OCI-LY7 (cell line): ENCODE results near the gene NCAPD2. TPM values are rescaled to one million over a fixed set of nuclear protein-coding genes. Genes with fewer than 3 reads are reported as not detected.
A peak's percentile ranks its signal among the peaks of the same experiment; 100 is the strongest.

Source experiments
- BruUV-seq: library from RNA; stranded (reverse); fragments of 400-500 nt; replicated peaks from 2 replicates; lab custom pipeline; 2021; lab: Mats Ljungman, UMichigan
- CTCF ChIA-PET: fragments of 300-600 bp; sonication (Branson Sonifier 250); formaldehyde crosslinking; loops from one replicate; lab custom pipeline; 2022; ENCODE audit warnings: antibody characterized with exemption; ENCODE audit not compliant: unreplicated experiment; lab: Charles Lee
- POLR2A ChIA-PET: fragments of 300-600 bp; sonication (Branson Sonifier 250); formaldehyde crosslinking; loops from one replicate; lab custom pipeline; 2022; ENCODE audit warnings: antibody characterized with exemption; lab: Charles Lee
- DNase-seq: peaks from one replicate; pipeline ENCODE4 v3.0.0-alpha.2; 2015; ENCODE audit warnings: low spot score
- H2AFZ ChIP-seq: fragments of 200-600 bp; sonication (generic), shearing (Covaris generic); 2 replicates; pipeline ENCODE4 v1.6.1; 2014; ENCODE audit warnings: mild to moderate bottlenecking, antibody characterized with exemption, low read length, moderate library complexity
- H3K27ac ChIP-seq: fragments of 200-600 bp; sonication (generic); 2 replicates; pipeline ENCODE4 v1.5.1; 2014; ENCODE audit warnings: mixed run types, low read depth, mild to moderate bottlenecking, moderate library complexity, low read length, inconsistent platforms; ENCODE audit not compliant: poor library complexity, severe bottlenecking
- H3K36me3 ChIP-seq: fragments of 200-600 bp; sonication (generic); 2 replicates; pipeline ENCODE4 v1.6.1; 2014; ENCODE audit warnings: mild to moderate bottlenecking, antibody characterized with exemption, low read length, moderate library complexity, mixed read lengths; ENCODE audit not compliant: insufficient read depth
- H3K4me1 ChIP-seq: fragments of 200-600 bp; sonication (generic); 2 replicates; pipeline ENCODE4 v1.5.1; 2014; ENCODE audit warnings: mild to moderate bottlenecking, low read length; ENCODE audit not compliant: insufficient read depth, poor library complexity, severe bottlenecking
- H3K4me2 ChIP-seq: fragments of 200-600 bp; sonication (generic); 2 replicates; pipeline ENCODE4 v1.6.1; 2014; ENCODE audit warnings: mild to moderate bottlenecking, low read length
- H3K4me3 ChIP-seq: fragments of 200-600 bp; sonication (generic); 2 replicates; pipeline ENCODE4 v1.5.1; 2014; ENCODE audit warnings: mild to moderate bottlenecking, low read depth, low read length; ENCODE audit not compliant: poor library complexity, severe bottlenecking
- H3K79me2 ChIP-seq: fragments of 200-600 bp; sonication (generic); 2 replicates; pipeline ENCODE4 v1.6.1; 2016; ENCODE audit warnings: low read depth, mild to moderate bottlenecking, low read length, moderate library complexity, mixed read lengths; ENCODE audit not compliant: insufficient read depth
- H3K9me2 ChIP-seq: fragments of 200-600 bp; sonication (generic); 2 replicates; pipeline ENCODE4 v1.6.1; 2016; ENCODE audit warnings: mild to moderate bottlenecking, low read length, mixed read lengths; ENCODE audit not compliant: insufficient read depth
- H3K9me3 ChIP-seq: fragments of 200-600 bp; sonication (generic); 2 replicates; pipeline ENCODE4 v1.6.1; 2014; ENCODE audit warnings: mild to moderate bottlenecking, mixed run types, low read length, mixed read lengths
- H4K20me1 ChIP-seq: fragments of 200-600 bp; sonication (generic); 2 replicates; pipeline ENCODE4 v1.6.1; 2014; ENCODE audit warnings: mild to moderate bottlenecking, antibody characterized with exemption, low read length, moderate library complexity, mixed read lengths; ENCODE audit not compliant: insufficient read depth
- CTCF ChIP-seq: fragments of 200-600 bp; sonication (generic); conservative IDR thresholded peaks from 2 replicates; pipeline ENCODE4 v1.5.1; 2014; ENCODE audit warnings: mild to moderate bottlenecking, antibody characterized with exemption, low read length, moderate library complexity, mixed read lengths
- EZH2phosphoT487 ChIP-seq: fragments of 200-600 bp; sonication (generic); IDR thresholded peaks from 2 replicates; pipeline ENCODE4 v1.6.1; 2018; ENCODE audit warnings: low read depth, borderline replicate concordance, mild to moderate bottlenecking, mixed run types, antibody characterized with exemption, low read length, moderate library complexity, mixed read lengths
- intact Hi-C: fragments of 100-400 bp; cut with micrococcal nuclease; formaldehyde crosslinking; loops from one replicate; pipeline ENCODE4 v1.10.0; 2022; ENCODE audit not compliant: unreplicated experiment
- total RNA-seq, 2 experiments: library from RNA; depleted of rRNA in 1 of 2; stranded (reverse); fragments of >200 nt in 1 of 2; shearing (Covaris generic) in 1 of 2; gene quantifications; 2 replicates each; pipeline ENCODE4 v1.2.3, GENCODE V29; 2014 to 2022

NCAPD2 gene
- total RNA-seq, 2 experiments from 2014 or later, result 157 to 225 TPM

GRCh38 chr12:6567112-6567670 lies 73.3 kb downstream of the NCAPD2 start:
- Histone ChIP-seq H3K27ac (peak overlapping the region; percentile 54), H3K4me1 (peaks cover 21% of the 10 kb centered on the region), H3K79me2 (peaks cover 47% of the 10 kb centered on the region), H2AFZ (peak overlapping the region; percentile 42; the same call in 1 of the 2 replicates), H3K4me3 (peak overlapping the region; percentile 77), H3K9me2 (no peaks in the 10 kb centered on the region), H3K9me3 (no peaks in the 10 kb centered on the region), H4K20me1 (peaks cover 23% of the 10 kb centered on the region), H3K4me2 (peak overlapping the region; percentile 75), H3K36me3 (peaks cover 78% of the 10 kb centered on the region)
- BruUV-seq, result no TSS peak
- TF ChIP-seq EZH2phosphoT487 (no peak), CTCF (no peak)
- ChIA-PET POLR2A (interaction anchor here (0.6 to 1.4 kb wide), 5 partner anchors 9 to 821 kb away, joined by 3 to 6 read pairs (median 4); no protein-coding TSS in a partner anchor), CTCF (no interaction called here)
- peak; percentile 32 for DNase-seq
- intact Hi-C loops, result loop anchor here (5.0 kb wide), 1 partner anchor 120 kb away; the partner anchor contains the start of gene ZNF384

DNA sequence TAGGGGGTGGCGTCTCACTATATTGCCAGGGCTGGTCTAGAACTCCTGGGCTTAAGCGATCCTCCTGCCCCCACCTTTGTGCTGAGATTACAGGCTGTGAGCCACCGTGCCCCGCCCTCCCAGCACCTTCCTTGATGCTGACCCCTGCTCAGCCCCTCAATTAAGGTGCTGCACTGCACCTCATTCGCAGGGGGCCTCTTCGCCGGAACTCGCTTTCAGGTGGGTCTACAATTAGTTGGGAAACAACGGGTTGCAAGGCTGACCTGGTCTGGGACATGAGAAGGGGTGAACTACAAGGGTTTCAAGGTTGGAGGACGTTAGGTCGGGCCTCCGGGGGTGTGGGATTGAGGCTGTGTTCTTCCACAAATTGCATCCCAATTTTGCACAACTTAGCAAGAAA lies 75.4 kb downstream of the NCAPD2 start:
- H3K36me3 ChIP-seq, result peaks cover 78% of the 10 kb centered on the region
- no peak overlapping the region for H3K4me2 ChIP-seq
- H3K4me3 ChIP-seq, result no peak overlapping the region
- ChIA-PET POLR2A (no interaction called here), CTCF (no interaction called here)
- TF ChIP-seq EZH2phosphoT487, result no peak
- TF ChIP-seq CTCF, result no peak
- intact Hi-C loops, result loop anchor here (5.0 kb wide), 1 partner anchor 118 kb away; the partner anchor contains the start of gene ZNF384
- no peak overlapping the region for H2AFZ ChIP-seq
- H3K4me1 ChIP-seq, result peaks cover 21% of the 10 kb centered on the region
- BruUV-seq, result no TSS peak
- no peak for DNase-seq
- no peaks in the 10 kb centered on the region for H3K9me3 ChIP-seq
- no peaks in the 10 kb centered on the region for H3K9me2 ChIP-seq
- H3K27ac ChIP-seq, result no peak overlapping the region
- H4K20me1 ChIP-seq, result peaks cover 12% of the 10 kb centered on the region
- peaks cover 36% of the 10 kb centered on the region for H3K79me2 ChIP-seq

DNA sequence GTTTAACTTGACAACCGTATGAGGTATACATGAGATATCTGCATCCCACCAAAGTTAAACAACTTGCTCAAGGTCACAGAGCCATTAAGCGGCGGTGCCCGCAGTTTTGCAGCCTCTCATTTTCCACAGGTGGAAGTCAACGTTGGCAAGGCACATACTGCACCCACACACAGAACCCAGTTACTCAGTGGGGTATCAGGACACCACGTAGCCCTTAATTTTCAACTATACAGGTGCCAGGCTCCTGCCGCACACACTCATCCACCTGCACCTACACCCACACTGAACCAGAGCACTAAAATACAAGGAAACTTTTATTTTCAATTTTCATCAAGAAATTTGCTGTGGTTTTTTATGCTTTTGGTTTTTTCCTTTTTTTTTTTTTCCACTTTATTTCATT lies 75.9 kb downstream of the NCAPD2 start:
- TF ChIP-seq EZH2phosphoT487, result no peak
- no peak for TF ChIP-seq CTCF
- POLR2A ChIA-PET, result interaction anchor here (0.7 to 1.2 kb wide), 3 partner anchors 27 to 1108 kb away, joined by 6 to 8 read pairs (median 6); no protein-coding TSS in a partner anchor

More for the DNA sequence above, 75.9 kb downstream of the NCAPD2 start:
- BruUV-seq, result no TSS peak
- CTCF ChIA-PET, result no interaction called here
- DNase-seq, result no peak
- no peaks in the 10 kb centered on the region for H3K9me3 ChIP-seq
- H2AFZ ChIP-seq, result no peak overlapping the region
- H3K27ac ChIP-seq, result no peak overlapping the region
- H3K4me3 ChIP-seq, result no peak overlapping the region
- peaks cover 32% of the 10 kb centered on the region for H3K79me2 ChIP-seq
- no peaks in the 10 kb centered on the region for H3K9me2 ChIP-seq
- H3K4me2 ChIP-seq, result no peak overlapping the region
- intact Hi-C loops, result loop anchor here (2.0 to 5.0 kb wide), 2 partner anchors 37 to 118 kb away; partner anchors contain the start of genes CHD4 and ZNF384
- H4K20me1 ChIP-seq, result peaks cover 12% of the 10 kb centered on the region
- peaks cover 21% of the 10 kb centered on the region for H3K4me1 ChIP-seq
- H3K36me3 ChIP-seq, result peaks cover 78% of the 10 kb centered on the region
